BLaER1 (cell line): ENCODE results near the gene HP1BP3.

ENCODE experiments used
- H3K27ac ChIP-seq: shearing (Covaris generic); formaldehyde crosslinking; 2 replicates; pipeline ENCODE4 v1.8.1; 2022
- H3K27me3 ChIP-seq: shearing (Covaris generic); formaldehyde crosslinking; 2 replicates; pipeline ENCODE4 v1.8.1; 2022
- H3K36me3 ChIP-seq: shearing (Covaris generic); formaldehyde crosslinking; 2 replicates; pipeline ENCODE4 v1.8.1; 2022
- H3K4me1 ChIP-seq: shearing (Covaris generic); formaldehyde crosslinking; 2 replicates; pipeline ENCODE4 v1.8.1; 2022
- H3K4me2 ChIP-seq: shearing (Covaris generic); formaldehyde crosslinking; 2 replicates; pipeline ENCODE4 v1.8.1; 2022
- H3K4me3 ChIP-seq: shearing (Covaris generic); formaldehyde crosslinking; 2 replicates; pipeline ENCODE4 v1.8.1; 2022
- H3K9ac ChIP-seq: shearing (Covaris generic); formaldehyde crosslinking; 2 replicates; pipeline ENCODE4 v1.8.1; 2022
- H3K9me3 ChIP-seq: shearing (Covaris generic); formaldehyde crosslinking; 2 replicates; pipeline ENCODE4 v1.8.1; 2022
- H4K20me1 ChIP-seq: shearing (Covaris generic); formaldehyde crosslinking; 2 replicates; pipeline ENCODE4 v1.8.1; 2022
- Cebpa-rat ChIP-seq: shearing (Covaris generic); IDR thresholded peaks from 2 replicates; pipeline ENCODE4 v1.8.1; 2022

HP1BP3 gene

DNA sequence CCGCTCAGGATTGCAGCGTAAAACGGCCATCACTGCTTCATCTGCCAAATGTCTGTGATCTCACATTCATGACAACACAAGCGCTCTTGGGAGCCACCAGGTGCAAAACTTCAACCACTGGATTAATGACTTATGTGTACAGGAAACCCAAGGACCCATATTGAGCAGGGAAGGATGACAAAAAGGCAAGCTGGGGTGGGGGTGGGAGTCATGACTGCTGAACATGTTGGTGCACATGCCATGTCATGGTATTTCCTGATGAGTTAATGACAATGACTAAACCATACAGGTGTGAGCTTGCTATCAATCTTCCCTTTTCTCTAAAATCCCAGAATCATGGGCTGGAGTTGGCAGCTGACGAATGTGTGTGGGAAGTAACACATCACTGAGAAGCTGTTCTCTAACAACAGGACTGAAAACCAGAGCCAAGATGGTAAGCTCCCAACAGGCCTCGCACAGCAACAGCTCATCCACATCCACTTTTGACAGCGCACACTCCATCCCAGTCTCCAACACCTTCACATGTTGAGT is 51.5 kb downstream of the HP1BP3 start:
- Histone ChIP-seq H3K9me3 (no peaks in the 10 kb centered on the region), H3K36me3 (peaks cover 38% of the 10 kb centered on the region), H3K4me2 (no peak overlapping the region), H3K27me3 (peaks cover 24% of the 10 kb centered on the region), H3K4me1 (peaks cover 15% of the 10 kb centered on the region), H3K9ac (no peak overlapping the region), H4K20me1 (peaks cover 22% of the 10 kb centered on the region), H3K4me3 (no peak overlapping the region), H3K27ac (no peak overlapping the region)
- TF ChIP-seq Cebpa-rat: no peak

- peak overlapping the region; percentile 100 for H3K4me2 ChIP-seq
- peak overlapping the region; percentile 66; the same call in 1 of the 2 replicates for H3K4me3 ChIP-seq
- H3K27ac ChIP-seq: no peak overlapping the region
- peaks cover 46% of the 10 kb centered on the region for H3K27me3 ChIP-seq
- H3K36me3 ChIP-seq: peaks cover 16% of the 10 kb centered on the region
- no peak for TF ChIP-seq Cebpa-rat
- H3K9ac ChIP-seq: no peak overlapping the region; the same call in 1 of the 2 replicates
- H3K9me3 ChIP-seq: no peaks in the 10 kb centered on the region
- peaks cover 36% of the 10 kb centered on the region for H4K20me1 ChIP-seq
- H3K4me1 ChIP-seq: peaks cover 15% of the 10 kb centered on the region
Measured at GRCh38 chr1:20733360-20733975, 53.6 kb downstream of the HP1BP3 start.

GRCh38 chr1:20732588-20733359 is 54.3 kb downstream of the HP1BP3 start, which contains the start of gene SH2D5:
SH2D5 (minus strand) TSS chr1:20732703; CDS start chr1:20728044, 4,659 bp downstream.
- Histone ChIP-seq H3K4me1 (peaks cover 15% of the 10 kb centered on the region), H3K27me3 (peaks cover 51% of the 10 kb centered on the region), H3K9me3 (no peaks in the 10 kb centered on the region), H3K4me2 (peak within 1 kb of the TSS; percentile 100), H3K9ac (peak within 1 kb of the TSS; percentile 32; the same call in 1 of the 2 replicates), H3K4me3 (peak within 1 kb of the TSS; percentile 66), H3K27ac (no peak within 1 kb of the TSS), H3K36me3 (peaks cover 10% of the 10 kb centered on the region), H4K20me1 (peaks cover 36% of the 10 kb centered on the region)
- no peak for TF ChIP-seq Cebpa-rat

GRCh38 chr1:20732071-20732587 is 55.0 kb downstream of the HP1BP3 start:
- H3K9me3 ChIP-seq: no peaks in the 10 kb centered on the region
- peaks cover 15% of the 10 kb centered on the region for H3K4me1 ChIP-seq
- peak overlapping the region; percentile 100 for H3K4me2 ChIP-seq
- H3K27ac ChIP-seq: no peak overlapping the region
- H4K20me1 ChIP-seq: peaks cover 36% of the 10 kb centered on the region
- H3K4me3 ChIP-seq: peak overlapping the region; percentile 66
- H3K27me3 ChIP-seq: peaks cover 51% of the 10 kb centered on the region
- peaks cover 4% of the 10 kb centered on the region for H3K36me3 ChIP-seq
- H3K9ac ChIP-seq: 0 out of 2 replicates have a peak overlapping the region, but pooled peaks have one; percentile 4
- no peak for TF ChIP-seq Cebpa-rat

- TF ChIP-seq Cebpa-rat: no peak
- 0 out of 2 replicates have a peak overlapping the region, but pooled peaks have one; percentile 4 for H3K9ac ChIP-seq
- H3K36me3 ChIP-seq: no peaks in the 10 kb centered on the region
- H3K9me3 ChIP-seq: no peaks in the 10 kb centered on the region
- peaks cover 51% of the 10 kb centered on the region for H3K27me3 ChIP-seq
- peaks cover 36% of the 10 kb centered on the region for H4K20me1 ChIP-seq
- peak overlapping the region; percentile 100 for H3K4me2 ChIP-seq
- H3K4me1 ChIP-seq: peaks cover 15% of the 10 kb centered on the region
- no peak overlapping the region for H3K27ac ChIP-seq
- H3K4me3 ChIP-seq: peak overlapping the region; percentile 66
Measured at GRCh38 chr1:20731057-20731991, 55.8 kb downstream of the HP1BP3 start.

GRCh38 chr1:20730690-20731056 is 56.4 kb downstream of the HP1BP3 start:
- TF ChIP-seq Cebpa-rat: no peak
- Histone ChIP-seq H3K36me3 (no peaks in the 10 kb centered on the region), H3K9me3 (no peaks in the 10 kb centered on the region), H3K4me3 (no peak overlapping the region), H3K9ac (no peak overlapping the region), H4K20me1 (peaks cover 36% of the 10 kb centered on the region), H3K27ac (no peak overlapping the region), H3K4me2 (peak overlapping the region; percentile 26; the same call in 1 of the 2 replicates), H3K27me3 (peaks cover 51% of the 10 kb centered on the region), H3K4me1 (peaks cover 15% of the 10 kb centered on the region)

DNA sequence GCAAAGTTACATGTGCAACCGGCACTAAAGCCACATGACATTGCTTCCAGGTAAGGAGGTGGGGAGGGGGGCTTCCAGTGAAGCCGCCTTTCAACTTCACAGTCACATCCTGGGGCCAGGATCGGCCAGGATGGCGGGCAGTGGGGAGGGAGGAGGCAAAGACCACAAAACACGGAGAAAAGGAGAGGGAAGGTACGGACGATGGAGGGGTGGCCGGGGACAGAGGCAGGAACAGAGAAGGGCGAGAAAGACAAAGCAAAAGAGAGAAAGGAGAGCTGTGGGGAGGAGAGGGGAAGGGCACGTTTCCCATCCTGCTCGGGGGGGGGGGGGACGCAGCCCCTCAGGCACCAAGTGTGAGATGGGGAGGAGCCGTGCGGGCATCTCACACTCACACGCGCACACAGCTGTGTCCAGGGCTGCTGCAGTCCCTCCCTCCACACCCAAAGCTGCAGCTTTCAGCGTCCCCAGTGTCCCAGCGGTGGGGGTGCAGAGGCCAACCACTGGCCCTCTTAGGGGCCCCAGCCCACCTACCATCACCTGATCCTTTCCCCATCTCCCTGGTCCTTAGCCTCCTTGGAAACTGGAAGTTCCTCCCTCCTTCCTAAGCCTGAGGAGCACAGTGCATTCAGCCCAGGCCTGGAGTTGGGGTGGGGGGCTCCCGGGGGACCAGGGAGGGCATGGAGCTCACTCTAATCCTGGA is 57.0 kb downstream of the HP1BP3 start:
- peaks cover 15% of the 10 kb centered on the region for H3K4me1 ChIP-seq
- H3K27ac ChIP-seq: no peak overlapping the region
- H3K36me3 ChIP-seq: no peaks in the 10 kb centered on the region
- no peak overlapping the region for H3K9ac ChIP-seq
- peaks cover 51% of the 10 kb centered on the region for H3K27me3 ChIP-seq
- TF ChIP-seq Cebpa-rat: no peak
- H4K20me1 ChIP-seq: peaks cover 36% of the 10 kb centered on the region
- peak overlapping the region; percentile 26; the same call in 1 of the 2 replicates for H3K4me2 ChIP-seq
- no peaks in the 10 kb centered on the region for H3K9me3 ChIP-seq
- no peak overlapping the region for H3K4me3 ChIP-seq

DNA sequence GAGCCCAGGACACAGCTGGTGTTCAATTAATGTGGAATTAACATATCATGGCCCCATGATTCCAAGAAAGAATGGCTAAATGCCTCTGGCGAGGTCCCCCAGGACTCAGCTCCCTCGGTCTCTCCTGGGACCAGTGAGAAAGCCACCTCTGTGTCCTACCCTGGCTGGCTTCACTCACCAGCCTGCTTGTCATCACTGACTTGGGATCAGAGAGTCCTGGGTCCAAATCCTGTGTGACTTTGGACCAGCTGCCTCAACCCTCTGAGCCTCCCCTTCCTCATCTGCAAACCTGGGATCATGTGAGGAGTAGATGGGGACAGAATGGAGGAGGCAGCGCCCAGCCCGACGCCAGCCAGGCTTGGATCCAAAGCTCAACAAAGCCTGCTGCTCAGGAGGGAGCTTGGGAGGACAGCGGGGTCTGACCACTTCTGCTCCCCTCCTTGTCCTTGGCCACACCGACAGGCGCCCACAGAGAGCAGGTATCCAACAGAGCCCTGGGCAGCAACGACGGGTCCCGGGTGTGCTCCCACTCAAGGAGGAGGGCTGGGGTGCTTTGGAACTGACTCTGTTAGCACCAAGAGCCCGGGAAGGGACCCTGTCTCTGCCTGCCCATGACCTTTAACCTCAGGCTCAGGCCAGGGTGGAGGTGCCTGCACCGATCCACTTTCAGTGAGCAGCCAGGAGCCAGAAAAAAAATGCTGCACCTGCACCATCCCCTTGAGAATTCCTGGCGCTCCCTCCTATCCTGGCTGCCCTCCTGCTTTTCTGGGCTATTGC is 57.8 kb downstream of the HP1BP3 start:
- Histone ChIP-seq H3K27ac (no peak overlapping the region), H3K4me1 (peaks cover 15% of the 10 kb centered on the region), H3K36me3 (no peaks in the 10 kb centered on the region), H3K4me3 (no peak overlapping the region), H4K20me1 (peaks cover 36% of the 10 kb centered on the region), H3K27me3 (peaks cover 51% of the 10 kb centered on the region), H3K9ac (no peak overlapping the region), H3K9me3 (no peaks in the 10 kb centered on the region), H3K4me2 (0 out of 2 replicates have a peak overlapping the region, but pooled peaks have one; percentile 26)
- TF ChIP-seq Cebpa-rat: no peak
